SJCRH30 (cell line): ENCODE measurements around the gene BCAS3. TPM values are rescaled to one million over a fixed set of nuclear protein-coding genes. Genes with fewer than 3 reads are reported as not detected.
A peak's percentile ranks its signal among the peaks of the same experiment; 100 is the strongest.
"Not testable (repeated sequence)": the region's sequence is repeated elsewhere in the genome, so short reads cannot be mapped to it uniquely, and the experiment has no call there.

Source experiments
- DNase-seq, 2 experiments: peaks; one replicate each; pipeline ENCODE4 v3.0.0-alpha.2; 2015 to 2020
- H3K27ac ChIP-seq: fragments of 250-450 bp; sonication (Bioruptor Pico); 2 replicates; pipeline ENCODE4 v1.5.1; 2020; ENCODE audit warnings: mild to moderate bottlenecking, moderate library complexity
- H3K27me3 ChIP-seq: fragments of 250-450 bp; sonication (Bioruptor Pico); 2 replicates; pipeline ENCODE4 v1.5.1; 2020; ENCODE audit warnings: mild to moderate bottlenecking, moderate library complexity
- H3K36me3 ChIP-seq: fragments of 250-450 bp; sonication (Bioruptor Pico); 2 replicates; pipeline ENCODE4 v1.5.1; 2020; ENCODE audit warnings: mild to moderate bottlenecking, moderate library complexity
- H3K4me1 ChIP-seq: fragments of 250-450 bp; sonication (Bioruptor Pico); 2 replicates; pipeline ENCODE4 v1.5.1; 2020; ENCODE audit warnings: mild to moderate bottlenecking, moderate library complexity
- H3K4me3 ChIP-seq: fragments of 250-450 bp; sonication (Bioruptor Pico); 2 replicates; pipeline ENCODE4 v1.5.1; 2020; ENCODE audit warnings: mild to moderate bottlenecking, moderate library complexity
- H3K9me3 ChIP-seq: fragments of 250-450 bp; sonication (Bioruptor Pico); replicated peaks from 2 replicates; pipeline ENCODE4 v1.5.1; 2020; ENCODE audit warnings: mild to moderate bottlenecking, moderate library complexity
- total RNA-seq: library from RNA; depleted of rRNA; stranded (reverse); fragments of >200 nt; shearing (Covaris generic); gene quantifications from 2 replicates; pipeline ENCODE4 v1.2.3, GENCODE V29; 2014

The BCAS3 gene
- total RNA-seq, 1 experiment from 2014 or later = 11.6 TPM

GRCh38 chr17:61237275-61237674 is 559.6 kb downstream of the BCAS3 start:
- H3K36me3 ChIP-seq = no peaks in the 10 kb centered on the region

DNA sequence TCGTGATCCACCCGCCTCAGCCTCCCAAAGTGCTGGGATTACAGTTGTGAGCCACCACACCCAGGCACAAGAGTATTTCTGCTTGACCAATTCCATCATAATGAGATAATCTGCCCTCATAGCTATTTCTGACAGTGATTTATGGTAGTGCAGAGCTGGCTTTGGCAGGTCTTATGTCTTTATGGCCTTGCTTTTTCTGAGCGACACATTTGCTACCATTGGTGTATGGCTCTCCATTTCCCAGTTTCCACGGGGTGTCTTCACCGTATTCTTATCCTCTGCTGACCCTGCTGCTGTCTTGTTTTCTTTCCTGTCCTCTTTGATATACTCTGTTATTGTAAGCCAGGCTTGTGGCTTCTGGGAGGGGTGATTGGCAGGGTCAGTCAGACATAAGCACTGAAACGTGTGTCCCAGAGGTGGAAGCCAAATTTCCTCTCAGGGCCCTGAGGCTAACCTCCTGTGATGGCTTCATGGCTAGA is 560.8 kb downstream of the BCAS3 start:
- Histone ChIP-seq H3K36me3 (no peaks in the 10 kb centered on the region), H3K4me3 (no peak overlapping the region), H3K4me1 (peaks cover 41% of the 10 kb centered on the region), H3K9me3 (no peaks in the 10 kb centered on the region), H3K27ac (no peak overlapping the region), H3K27me3 (no peaks in the 10 kb centered on the region)
- peak; percentile 42 to 66 for DNase-seq

More at GRCh38 chr17:61237275-61237674, 559.6 kb downstream of the BCAS3 start:
- H3K4me3 ChIP-seq = no peak overlapping the region
- no peaks in the 10 kb centered on the region for H3K9me3 ChIP-seq
- no peaks in the 10 kb centered on the region for H3K27me3 ChIP-seq
- no peak for DNase-seq
- peaks cover 51% of the 10 kb centered on the region for H3K4me1 ChIP-seq
- no peak overlapping the region for H3K27ac ChIP-seq

- H3K4me3 ChIP-seq = no peak overlapping the region
- H3K4me1 ChIP-seq = peaks cover 32% of the 10 kb centered on the region
- no peaks in the 10 kb centered on the region for H3K36me3 ChIP-seq
- no peaks in the 10 kb centered on the region for H3K27me3 ChIP-seq
- H3K9me3 ChIP-seq = no peaks in the 10 kb centered on the region
- H3K27ac ChIP-seq = no peak overlapping the region
- DNase-seq = no peak
Measured at GRCh38 chr17:61239327-61239726, 561.7 kb downstream of the BCAS3 start.

DNA sequence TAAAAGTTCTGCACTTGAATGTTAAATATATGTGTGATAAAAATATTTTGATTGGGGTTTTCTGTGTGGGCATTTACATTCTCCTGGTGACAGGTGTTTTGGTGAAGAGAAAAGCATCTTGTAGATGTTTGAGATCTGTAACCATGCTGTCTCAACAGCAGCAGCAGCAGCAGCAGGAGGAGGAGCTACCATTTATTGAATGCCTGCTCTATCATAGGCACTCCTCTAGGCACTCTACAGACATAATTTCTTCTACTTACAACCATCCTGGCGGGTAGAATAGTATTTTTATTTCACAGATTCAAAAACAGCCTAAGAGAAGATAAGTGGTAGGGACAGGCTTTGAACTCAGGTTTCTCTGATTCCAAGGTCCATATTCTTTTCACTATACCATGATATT is 562.3 kb downstream of the BCAS3 start:
- Histone ChIP-seq H3K27ac (no peak overlapping the region), H3K36me3 (no peaks in the 10 kb centered on the region), H3K4me3 (no peak overlapping the region), H3K27me3 (no peaks in the 10 kb centered on the region), H3K9me3 (no peaks in the 10 kb centered on the region), H3K4me1 (peaks cover 27% of the 10 kb centered on the region)
- DNase-seq = no peak

DNA sequence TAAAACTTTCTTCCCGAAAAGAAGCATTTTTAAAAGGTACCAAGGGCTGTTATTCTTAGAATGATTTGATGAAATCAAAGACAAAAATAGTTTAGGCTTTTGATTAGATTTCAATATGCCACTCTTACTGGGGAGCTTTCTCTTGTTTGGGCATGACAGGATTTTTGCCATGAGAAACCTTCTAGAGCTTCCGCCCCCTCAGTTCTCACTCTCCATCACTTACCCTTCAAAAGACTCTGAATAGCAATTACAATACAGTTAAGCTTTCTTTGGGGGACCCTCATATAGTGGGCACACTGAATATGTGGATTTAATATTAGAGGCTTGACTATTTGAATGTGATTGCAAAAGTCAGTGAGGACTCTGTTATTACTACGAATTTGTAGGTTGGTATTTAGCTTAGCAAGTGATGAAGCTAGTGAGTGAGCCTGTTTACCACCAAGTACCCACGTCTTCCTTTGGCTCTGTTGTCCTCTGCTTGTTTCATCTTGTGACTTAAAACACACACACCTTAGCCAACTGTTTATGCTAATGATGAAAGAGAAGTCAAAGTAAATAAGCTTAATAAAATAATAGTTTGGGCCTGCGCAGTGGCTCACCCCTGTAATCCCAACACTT is 563.3 kb downstream of the BCAS3 start:
- Histone ChIP-seq H3K36me3 (no peaks in the 10 kb centered on the region), H3K4me1 (peaks cover 24% of the 10 kb centered on the region), H3K27me3 (no peaks in the 10 kb centered on the region), H3K27ac (no peak overlapping the region), H3K4me3 (no peak overlapping the region), H3K9me3 (no peaks in the 10 kb centered on the region)
- no peak for DNase-seq

- not testable (repeated sequence) for H3K4me3 ChIP-seq, DNase-seq, H3K9me3 ChIP-seq, H3K27ac ChIP-seq, H3K27me3 ChIP-seq, H3K36me3 ChIP-seq
- H3K4me1 ChIP-seq = peaks cover 34% of the 10 kb centered on the region
Measured at GRCh38 chr17:61244988-61245387, 567.3 kb downstream of the BCAS3 start.

GRCh38 chr17:61245706-61246135 is 568.1 kb downstream of the BCAS3 start:
- Histone ChIP-seq H3K4me3 (no peak overlapping the region), H3K9me3 (no peaks in the 10 kb centered on the region), H3K27me3 (no peaks in the 10 kb centered on the region), H3K36me3 (no peaks in the 10 kb centered on the region), H3K4me1 (peaks cover 39% of the 10 kb centered on the region), H3K27ac (no peak overlapping the region)
- DNase-seq = no peak

GRCh38 chr17:61247439-61247838 is 569.8 kb downstream of the BCAS3 start:
- peak; percentile 93 to 98 for DNase-seq
- peak overlapping the region; percentile 81 for H3K27ac ChIP-seq

DNA sequence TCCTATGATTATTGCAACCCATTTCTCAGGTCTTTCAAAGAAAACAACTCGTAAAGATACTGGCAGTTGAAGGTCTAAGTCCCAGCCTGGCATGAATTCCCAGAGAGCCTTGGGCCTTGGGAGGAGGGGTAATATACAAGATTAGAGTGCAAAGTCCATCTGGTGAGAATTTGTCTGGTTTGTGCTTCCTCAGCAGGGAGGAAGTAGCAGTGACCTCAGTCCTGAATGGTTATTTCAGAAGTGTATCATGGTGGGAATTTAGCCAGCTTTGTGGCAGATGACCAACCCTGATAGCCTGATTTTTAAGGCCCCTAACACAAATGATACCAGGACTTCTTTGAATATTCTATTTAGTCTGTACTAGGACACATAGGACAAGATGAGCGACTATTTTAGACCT is 570.7 kb downstream of the BCAS3 start:
- peak in 1 of 2 experiments; percentile 54 for DNase-seq
- Histone ChIP-seq H3K36me3 (no peaks in the 10 kb centered on the region), H3K27ac (peak overlapping the region; percentile 81), H3K27me3 (no peaks in the 10 kb centered on the region), H3K4me1 (peaks cover 55% of the 10 kb centered on the region), H3K4me3 (no peak overlapping the region), H3K9me3 (no peaks in the 10 kb centered on the region)

More at GRCh38 chr17:61247439-61247838, 569.8 kb downstream of the BCAS3 start:
- no peak overlapping the region for H3K4me3 ChIP-seq
- no peaks in the 10 kb centered on the region for H3K9me3 ChIP-seq
- no peaks in the 10 kb centered on the region for H3K36me3 ChIP-seq
- H3K4me1 ChIP-seq = peaks cover 51% of the 10 kb centered on the region
- no peaks in the 10 kb centered on the region for H3K27me3 ChIP-seq

DNA sequence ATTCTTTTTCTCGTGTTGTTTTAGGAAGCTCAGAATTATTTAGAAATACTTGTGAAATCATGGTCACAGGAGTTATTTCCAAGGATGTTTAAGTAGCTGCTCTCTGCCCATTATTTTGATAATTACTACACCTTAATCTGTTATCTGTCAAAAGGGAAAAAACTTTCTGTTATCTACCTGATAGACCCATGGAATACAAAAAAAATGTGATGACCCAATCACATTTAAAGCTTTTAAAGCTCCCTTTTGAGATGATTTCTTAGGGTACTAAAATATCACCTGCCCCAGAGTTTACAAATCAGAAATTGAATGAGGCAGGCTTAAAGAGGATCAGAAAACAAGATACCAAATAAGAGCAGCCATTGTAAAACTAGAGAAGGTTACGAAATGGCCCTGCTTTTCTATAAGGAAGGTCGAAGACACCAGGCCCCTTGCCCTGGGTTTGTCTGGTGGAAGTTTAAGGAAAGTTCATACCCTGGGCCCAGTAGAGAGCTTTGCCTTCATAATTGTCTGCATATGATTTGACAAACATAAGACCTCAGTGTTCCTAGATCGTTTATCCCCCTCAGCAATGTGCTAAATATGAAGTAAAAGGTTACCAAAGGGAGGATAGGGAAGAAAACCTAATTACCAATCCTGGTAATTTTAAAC is 572.1 kb downstream of the BCAS3 start:
- Histone ChIP-seq H3K4me3 (no peak overlapping the region), H3K27ac (no peak overlapping the region), H3K36me3 (no peaks in the 10 kb centered on the region), H3K4me1 (peaks cover 55% of the 10 kb centered on the region), H3K27me3 (no peaks in the 10 kb centered on the region), H3K9me3 (no peaks in the 10 kb centered on the region)
- no peak for DNase-seq

- Histone ChIP-seq H3K4me1 (peaks cover 55% of the 10 kb centered on the region), H3K9me3 (no peaks in the 10 kb centered on the region), H3K36me3 (no peaks in the 10 kb centered on the region), H3K27me3 (no peaks in the 10 kb centered on the region), H3K27ac (no peak overlapping the region), H3K4me3 (no peak overlapping the region)
- no peak for DNase-seq
Measured at GRCh38 chr17:61250335-61250890, 572.8 kb downstream of the BCAS3 start.

DNA sequence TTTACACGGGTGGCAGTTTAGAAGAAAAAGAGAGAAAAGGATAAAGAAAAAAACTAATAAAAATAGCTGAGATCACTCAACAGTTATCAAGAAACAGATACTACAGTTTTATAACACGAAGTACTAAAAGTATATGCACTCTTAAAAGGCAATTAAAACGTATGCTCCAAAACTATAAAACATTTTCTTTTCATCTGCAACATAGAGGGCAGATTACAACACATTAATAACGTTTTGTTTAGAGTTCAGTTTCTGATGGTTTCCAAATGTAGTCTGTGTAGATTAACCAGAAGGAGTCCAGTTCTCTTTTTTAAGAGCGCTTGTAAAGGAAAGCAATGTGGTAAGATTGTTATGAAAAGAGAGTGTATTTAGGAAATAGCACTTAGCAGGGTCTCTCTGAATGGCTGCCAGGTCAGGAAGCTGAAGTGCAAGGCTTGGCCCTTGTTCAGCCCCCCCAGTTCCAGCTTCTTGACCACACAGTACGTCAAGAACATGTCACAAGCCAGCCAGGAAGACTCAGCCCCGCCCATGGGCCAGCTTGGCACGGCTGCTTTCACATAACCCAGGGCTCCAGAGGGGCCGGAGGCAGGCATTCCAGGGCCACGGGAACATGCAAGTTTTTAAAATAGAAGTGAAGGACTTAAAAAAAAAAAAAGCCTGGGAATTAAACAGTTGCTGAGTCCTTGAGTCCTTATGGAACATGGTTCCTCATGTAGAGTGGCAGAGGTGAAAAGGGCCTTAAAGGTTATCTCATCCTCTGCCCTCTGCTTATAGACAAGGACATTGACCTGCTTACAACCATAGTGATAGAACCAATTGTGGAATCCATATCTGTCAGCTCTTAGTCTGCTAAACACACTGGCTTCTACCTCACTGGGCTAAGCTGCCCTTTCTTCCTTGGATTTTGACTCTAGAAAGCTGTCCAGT is 574.6 kb downstream of the BCAS3 start:
- no peaks in the 10 kb centered on the region for H3K36me3 ChIP-seq

GRCh38 chr17:61253362-61253761 is 575.7 kb downstream of the BCAS3 start:
- H3K4me3 ChIP-seq = no peak overlapping the region
- DNase-seq = no peak
- no peaks in the 10 kb centered on the region for H3K27me3 ChIP-seq
- no peaks in the 10 kb centered on the region for H3K36me3 ChIP-seq
- no peak overlapping the region for H3K27ac ChIP-seq
- no peaks in the 10 kb centered on the region for H3K9me3 ChIP-seq
- peaks cover 37% of the 10 kb centered on the region for H3K4me1 ChIP-seq

More for the DNA sequence above, 574.6 kb downstream of the BCAS3 start:
- Histone ChIP-seq H3K9me3 (no peaks in the 10 kb centered on the region), H3K4me3 (no peak overlapping the region), H3K27ac (no peak overlapping the region; the same call in 1 of the 2 replicates), H3K4me1 (peaks cover 46% of the 10 kb centered on the region), H3K27me3 (no peaks in the 10 kb centered on the region)
- peak; percentile 59 to 60 for DNase-seq

GRCh38 chr17:61253937-61254574 is 576.4 kb downstream of the BCAS3 start:
- Histone ChIP-seq H3K4me1 (peaks cover 30% of the 10 kb centered on the region), H3K27me3 (no peaks in the 10 kb centered on the region), H3K4me3 (no peak overlapping the region), H3K27ac (no peak overlapping the region), H3K9me3 (no peaks in the 10 kb centered on the region), H3K36me3 (no peaks in the 10 kb centered on the region)
- DNase-seq = no peak
